Measurements from ENCODE around the gene ANP32D.

- no peak for TF ChIP-seq EZH2 (IDR thresholded peaks at IDR 0.05; ENCODE audit: borderline replicate concordance, low read length)
- TF ChIP-seq, protein P1, sequence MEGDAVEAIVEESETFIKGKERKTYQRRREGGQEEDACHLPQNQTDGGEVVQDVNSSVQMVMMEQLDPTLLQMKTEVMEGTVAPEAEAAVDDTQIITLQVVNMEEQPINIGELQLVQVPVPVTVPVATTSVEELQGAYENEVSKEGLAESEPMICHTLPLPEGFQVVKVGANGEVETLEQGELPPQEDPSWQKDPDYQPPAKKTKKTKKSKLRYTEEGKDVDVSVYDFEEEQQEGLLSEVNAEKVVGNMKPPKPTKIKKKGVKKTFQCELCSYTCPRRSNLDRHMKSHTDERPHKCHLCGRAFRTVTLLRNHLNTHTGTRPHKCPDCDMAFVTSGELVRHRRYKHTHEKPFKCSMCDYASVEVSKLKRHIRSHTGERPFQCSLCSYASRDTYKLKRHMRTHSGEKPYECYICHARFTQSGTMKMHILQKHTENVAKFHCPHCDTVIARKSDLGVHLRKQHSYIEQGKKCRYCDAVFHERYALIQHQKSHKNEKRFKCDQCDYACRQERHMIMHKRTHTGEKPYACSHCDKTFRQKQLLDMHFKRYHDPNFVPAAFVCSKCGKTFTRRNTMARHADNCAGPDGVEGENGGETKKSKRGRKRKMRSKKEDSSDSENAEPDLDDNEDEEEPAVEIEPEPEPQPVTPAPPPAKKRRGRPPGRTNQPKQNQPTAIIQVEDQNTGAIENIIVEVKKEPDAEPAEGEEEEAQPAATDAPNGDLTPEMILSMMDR (IDR thresholded peaks at IDR 0.05; ENCODE audit: low read length): no peak
Measured at GRCh38 chr12:48423171-48423570, 49.2 kb upstream of the ANP32D start.

Measured in OCI-LY1 (cell line).